Umbilical cord (tissue), 2 donors: ENCODE measurements around the gene IFNG-AS1. TPM values are rescaled to one million over a fixed set of nuclear protein-coding genes. Genes with fewer than 3 reads are reported as not detected.

ENCODE experiments used
- DNase-seq: peaks from one replicate; pipeline ENCODE4 v3.0.0-alpha.2; 2015; ENCODE audit warnings: low spot score
- total RNA-seq: library from RNA; depleted of rRNA; stranded (reverse); fragments of >200 nt; gene quantifications from one replicate; pipeline ENCODE4 v1.2.3, GENCODE V29; 2014; ENCODE audit warnings: low replicate concordance; ENCODE audit not compliant: insufficient read depth

IFNG-AS1 gene
- total RNA-seq, 1 donor from 2014 or later, result 3.9 TPM

DNA sequence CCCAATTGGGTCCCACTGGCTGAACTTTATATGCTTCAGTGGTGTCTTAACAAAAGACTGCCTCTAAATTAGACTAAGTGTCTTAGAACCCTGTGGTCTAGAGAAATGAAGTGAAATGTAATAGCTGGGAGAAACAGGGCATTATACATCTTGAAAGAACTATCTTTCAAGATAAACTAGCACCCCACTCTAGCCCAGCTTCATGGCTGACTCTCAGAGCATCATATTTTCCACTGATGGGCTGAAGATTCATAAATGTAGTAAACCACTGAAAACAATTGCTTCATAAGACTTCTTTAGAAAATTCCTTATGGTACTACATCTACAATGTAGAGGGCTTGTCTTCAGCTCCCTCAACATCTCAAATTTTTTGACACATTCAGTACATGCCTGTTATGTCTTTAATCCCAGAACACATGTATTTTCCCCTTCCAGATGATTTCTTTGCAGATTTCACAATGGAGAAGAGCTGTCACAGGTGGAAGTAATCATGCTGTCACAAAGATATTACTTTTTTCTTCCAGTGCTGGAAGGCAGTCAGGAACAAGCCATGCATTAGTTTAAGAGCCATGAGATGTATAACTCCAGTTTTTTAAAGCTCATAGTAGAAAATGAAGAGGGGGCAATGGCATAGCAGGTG, 48.5 kb downstream of the IFNG-AS1 start:
- no peak for DNase-seq

DNA sequence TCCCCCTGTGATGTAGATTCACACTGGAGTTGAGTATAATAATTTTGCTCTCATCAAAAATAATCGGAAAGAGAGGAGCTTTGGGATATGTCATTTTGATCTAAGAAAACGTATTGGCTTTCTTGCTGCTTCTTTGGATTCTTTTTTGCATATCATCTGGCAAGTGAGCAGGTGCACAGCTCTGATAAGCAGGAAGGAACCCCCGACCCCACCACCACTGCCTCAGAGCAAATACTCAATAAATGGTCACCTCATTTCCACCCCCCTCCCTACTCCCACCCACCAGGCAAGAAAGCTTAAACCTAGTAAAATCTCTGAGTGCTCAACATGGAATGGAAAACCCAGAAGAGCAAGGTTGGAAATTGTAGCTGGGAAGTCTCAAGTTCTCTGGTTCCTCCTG, 49.4 kb downstream of the IFNG-AS1 start:
- no peak for DNase-seq

DNA sequence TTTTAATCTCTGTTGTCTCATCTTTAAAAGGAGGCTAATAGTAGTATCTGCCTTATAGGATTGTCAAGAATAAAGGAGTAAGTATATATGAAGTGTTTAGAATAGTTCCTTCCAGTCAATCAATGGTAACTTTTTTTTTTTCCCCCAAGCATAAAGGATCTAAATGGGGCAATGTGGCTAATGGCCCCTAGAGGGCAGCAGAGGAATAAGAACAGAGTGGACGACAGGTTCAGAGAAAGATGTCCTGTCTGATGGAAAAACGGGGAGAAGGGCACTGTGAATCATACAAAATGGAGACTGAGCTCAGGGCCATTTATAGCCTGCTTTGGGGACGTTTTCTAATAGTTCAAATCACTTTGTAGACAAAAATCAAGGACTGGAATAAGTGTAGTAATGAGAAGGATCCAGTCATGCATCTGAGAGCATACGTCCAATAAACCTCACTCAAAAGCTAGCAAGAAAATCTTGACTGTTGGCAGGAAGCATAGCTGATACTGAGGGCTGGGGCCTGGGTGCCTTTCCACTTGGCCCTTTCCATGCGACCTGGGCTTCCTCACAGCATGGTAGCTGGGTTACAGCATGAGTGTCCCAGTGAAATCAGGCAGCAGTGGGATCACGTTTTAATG, 51.3 kb downstream of the IFNG-AS1 start:
- DNase-seq, result peak; percentile 85

DNA sequence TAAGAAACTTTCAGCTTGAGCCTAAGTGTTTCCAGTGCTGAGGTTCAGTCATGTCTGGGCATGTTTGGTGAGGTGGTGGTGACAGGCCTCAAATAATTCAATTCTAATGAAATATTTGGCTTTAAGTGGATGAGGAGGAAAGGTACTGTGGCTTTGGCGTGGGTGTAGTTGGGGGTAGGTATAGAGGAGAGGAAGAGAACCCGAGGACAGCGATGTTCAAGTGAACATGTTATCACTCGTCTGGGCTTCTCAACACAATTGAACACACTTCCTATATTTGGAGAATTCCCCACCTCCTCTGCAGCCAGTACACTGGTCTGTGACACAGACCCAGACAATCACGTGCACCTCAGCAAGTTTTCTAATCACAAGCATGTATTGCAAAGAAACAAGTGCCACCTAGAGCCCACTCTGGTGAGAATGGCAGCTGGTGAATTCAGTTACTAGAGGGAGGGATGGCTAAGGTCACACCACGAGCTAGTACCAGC, 53.0 kb downstream of the IFNG-AS1 start:
- DNase-seq, result peak; percentile 51

DNA sequence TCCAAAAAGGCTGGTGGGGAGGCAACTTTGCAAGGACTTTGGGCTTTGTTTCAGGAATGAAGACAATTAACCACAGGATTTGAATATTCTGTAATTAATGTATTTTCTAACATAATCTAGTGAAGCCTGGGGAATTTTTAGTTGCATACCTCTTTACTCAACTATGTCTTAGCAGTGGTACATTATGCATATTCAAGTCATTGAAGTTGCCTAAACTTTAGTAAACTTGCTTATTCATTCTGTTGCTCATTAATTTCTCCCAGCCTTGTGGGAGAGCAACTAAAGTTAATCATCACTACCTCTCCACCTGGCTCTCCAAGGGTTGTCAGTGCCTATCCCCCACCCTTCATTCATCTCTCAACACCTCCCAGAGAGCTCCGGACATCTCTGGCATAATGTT, 54.2 kb downstream of the IFNG-AS1 start:
- no peak for DNase-seq

DNA sequence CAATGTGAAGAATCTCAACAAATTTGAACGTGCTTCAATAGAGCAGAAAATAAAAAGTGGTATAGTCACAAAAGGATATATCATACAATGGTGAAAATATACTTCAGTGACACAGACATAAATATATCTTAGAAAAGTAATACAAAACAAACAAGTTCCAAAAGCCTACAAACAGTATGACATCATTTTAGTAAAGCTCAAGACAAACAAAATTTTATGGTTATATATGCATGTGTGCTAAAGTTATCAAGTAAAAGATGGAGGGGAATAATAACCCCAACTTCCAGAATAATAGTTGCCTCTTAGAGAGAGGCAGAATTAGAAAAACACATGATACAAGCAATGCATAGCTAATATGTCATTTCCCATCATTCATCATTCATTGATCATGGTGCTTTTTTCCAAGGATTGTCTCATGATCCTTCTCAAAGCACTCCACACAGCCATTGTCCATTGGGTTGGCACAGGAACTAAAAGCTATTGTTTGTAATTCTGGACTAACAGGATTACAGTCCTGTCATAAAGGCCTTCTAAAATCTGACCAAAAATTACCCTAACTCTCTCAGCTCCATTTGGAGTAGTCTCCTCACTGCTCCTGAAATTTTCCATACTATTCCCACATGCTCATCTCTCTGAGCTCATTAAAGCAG, 59.5 kb downstream of the IFNG-AS1 start:
- DNase-seq, result no peak

DNA sequence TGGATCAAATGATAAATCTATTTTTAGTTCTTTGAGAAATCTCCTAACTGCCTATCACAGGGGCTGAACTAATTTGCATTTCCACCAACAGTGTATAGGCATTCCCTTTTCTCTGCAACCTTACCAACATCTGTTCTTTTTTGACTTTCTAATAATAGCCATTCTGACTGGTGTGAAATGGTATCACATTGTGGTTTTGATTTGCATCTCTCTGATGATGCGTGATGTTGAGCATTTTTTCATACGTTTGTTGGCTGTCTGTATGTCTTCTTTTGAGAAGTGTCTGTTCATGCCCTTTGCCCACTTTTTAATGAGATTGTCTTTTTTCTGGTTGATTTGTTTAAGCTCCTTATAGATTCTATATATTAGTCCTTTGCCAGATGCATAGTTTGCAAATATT, 67.1 kb downstream of the IFNG-AS1 start:
- DNase-seq, result no peak

DNA sequence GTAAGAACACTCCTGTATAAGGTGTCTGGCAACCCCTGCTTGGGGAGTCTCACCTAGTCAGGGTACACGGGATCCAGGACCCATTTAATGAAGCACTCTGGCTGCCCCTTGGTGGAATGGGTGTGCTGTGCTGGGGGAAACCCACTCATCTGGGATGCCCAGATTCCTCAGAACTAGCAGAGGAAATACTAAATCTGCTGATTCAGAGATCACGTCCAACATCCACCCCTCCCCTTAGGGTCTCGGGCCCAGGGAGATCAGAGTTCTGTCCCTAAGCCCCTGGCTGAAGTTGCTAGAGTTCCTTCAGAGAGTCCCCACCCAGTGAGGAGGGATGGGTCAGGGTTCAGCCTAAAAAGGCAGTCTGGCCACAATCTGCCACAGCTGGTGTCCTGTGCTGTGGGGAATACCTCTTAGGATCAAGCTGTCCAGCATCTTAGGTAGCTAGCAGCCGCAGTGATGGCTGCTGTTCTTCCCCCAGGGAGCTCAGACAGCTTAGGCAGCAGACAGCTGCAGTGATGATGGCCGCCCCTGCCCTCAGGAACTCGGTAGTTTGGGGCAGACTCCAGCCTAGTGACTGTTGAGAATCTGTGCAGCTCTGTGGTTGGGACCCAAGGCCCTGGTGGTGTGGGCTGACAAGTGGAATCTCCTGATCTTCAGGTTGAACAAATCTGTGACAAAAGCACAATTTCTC, 74.8 kb downstream of the IFNG-AS1 start:
- no peak for DNase-seq

DNA sequence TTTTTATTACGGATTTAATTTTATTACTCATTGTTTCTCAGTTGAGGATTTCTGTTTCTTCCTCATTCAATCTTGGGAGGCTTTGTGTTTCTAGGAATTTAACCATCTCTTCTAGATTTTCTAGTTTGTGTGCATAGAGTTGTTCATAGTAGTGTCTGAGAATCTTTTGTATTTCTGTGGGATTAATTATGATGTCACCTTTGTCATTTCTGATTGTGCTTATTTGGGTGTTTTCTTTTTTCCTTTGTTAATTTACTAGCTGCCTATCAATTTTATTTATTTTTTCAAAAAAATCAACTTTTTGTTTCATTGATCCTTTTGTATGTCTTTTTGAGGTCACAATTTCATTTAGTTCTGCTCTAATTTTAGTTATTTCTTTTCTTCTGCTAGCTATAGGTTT, 75.9 kb downstream of the IFNG-AS1 start:
- DNase-seq, result no peak

DNA sequence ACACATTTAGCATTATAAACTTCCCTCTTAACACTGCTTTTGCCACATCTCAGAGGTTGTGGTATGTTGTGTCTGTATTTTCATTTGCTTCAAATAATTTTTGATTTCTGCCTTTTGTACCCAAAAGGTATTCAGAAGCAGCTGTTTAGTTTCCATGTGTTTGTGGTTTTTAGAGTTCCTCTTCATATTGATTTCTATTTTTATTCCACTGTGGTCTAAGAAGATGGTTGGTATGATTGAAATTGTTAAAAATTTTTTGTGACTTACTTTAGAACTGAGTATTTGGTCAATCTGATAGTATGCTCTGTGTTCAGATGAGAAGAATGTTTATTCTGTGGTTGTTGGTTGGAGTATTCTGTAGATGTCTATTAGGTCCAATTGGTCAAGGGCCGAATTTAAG, 76.4 kb downstream of the IFNG-AS1 start:
- DNase-seq, result no peak

DNA sequence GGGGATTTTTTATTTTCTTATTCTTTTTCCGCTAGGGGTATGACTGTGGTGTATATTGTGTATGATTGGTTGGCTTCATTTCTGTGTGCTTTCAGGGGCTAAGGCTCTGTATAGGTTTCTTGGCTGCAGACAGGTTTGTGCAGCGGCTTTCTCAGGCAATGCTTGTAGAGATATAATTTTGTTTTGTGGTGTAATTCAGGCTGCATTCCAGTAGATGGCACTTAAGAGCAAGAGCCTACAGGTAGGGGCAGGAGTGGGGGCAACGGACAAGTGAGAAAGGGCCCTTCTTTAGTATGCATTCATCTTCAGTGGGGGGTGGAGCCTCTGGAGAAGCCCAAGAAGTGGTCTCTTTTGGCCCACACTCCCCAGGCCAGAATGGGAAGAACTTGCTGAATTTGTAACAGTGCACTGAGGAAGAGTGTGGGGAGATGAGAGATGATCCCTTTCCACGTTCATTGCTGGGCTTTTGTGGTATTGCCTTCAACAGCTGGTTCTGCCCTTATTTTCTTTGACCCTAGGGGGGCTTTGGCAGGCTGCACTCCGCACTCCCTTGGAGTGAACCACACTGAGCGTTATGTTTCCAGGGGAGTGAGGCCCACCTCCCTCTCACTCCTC, 78.6 kb downstream of the IFNG-AS1 start:
- no peak for DNase-seq

DNA sequence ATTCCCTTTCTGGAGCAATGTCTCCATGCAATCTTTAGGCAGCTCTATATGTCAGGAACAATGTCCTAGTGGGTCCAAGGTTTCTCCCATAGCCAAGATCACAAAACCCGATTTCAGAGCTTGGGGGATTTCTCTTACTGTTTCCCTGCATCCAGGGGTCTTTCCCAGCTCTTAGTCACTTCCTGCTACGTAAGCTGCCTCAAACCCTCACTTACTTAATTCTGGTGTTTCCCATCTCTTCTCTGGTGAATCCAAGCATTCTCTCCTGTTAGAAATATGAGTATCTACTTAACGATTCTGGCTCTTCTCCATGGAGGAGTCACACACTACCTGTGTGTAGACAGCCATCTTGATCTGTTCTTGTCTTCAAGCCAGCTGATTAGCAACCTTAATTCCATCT, 80.0 kb downstream of the IFNG-AS1 start:
- no peak for DNase-seq

Other genes starting within 250 kb of the IFNG-AS1 start
- gene IFNG, start 170.3 kb downstream of the IFNG-AS1 start, total RNA-seq, result 4.3 TPM
- gene IL26, start 236.4 kb downstream of the IFNG-AS1 start, total RNA-seq, result not detected